ACHN (cell line): ENCODE data around the gene KCNIP4.
"Not testable (repeated sequence)": the region's sequence is repeated elsewhere in the genome, so short reads cannot be mapped to it uniquely, and the experiment has no call there.

Experiments
- DNase-seq: peaks from one replicate; pipeline ENCODE4 v3.0.0-alpha.2; 2015
- in situ Hi-C: cut with HindIII; loops from 2 replicates; pipeline ENCODE4 v1.10.0; 2017; ENCODE audit warnings: low sequenced_read_pairs, low pct_ligation_motif_present, low pct_unique_long_range_greater_than_20kb

KCNIP4 gene

GRCh38 chr4:21374641-21375368, 573.8 kb downstream of the KCNIP4 start:
- DNase-seq, result no peak
- in situ Hi-C loops, result no loop called here

GRCh38 chr4:21367567-21367966, 581.0 kb downstream of the KCNIP4 start:
- in situ Hi-C loops, result no loop called here
- no peak for DNase-seq

GRCh38 chr4:21366840-21367239, 581.7 kb downstream of the KCNIP4 start:
- DNase-seq, result no peak
- in situ Hi-C loops, result no loop called here

GRCh38 chr4:21366312-21366711, 582.3 kb downstream of the KCNIP4 start:
- no peak for DNase-seq
- in situ Hi-C loops, result no loop called here

GRCh38 chr4:21363701-21364100, 584.9 kb downstream of the KCNIP4 start:
- DNase-seq, result no peak
- in situ Hi-C loops, result no loop called here

GRCh38 chr4:21352354-21352753, 596.2 kb downstream of the KCNIP4 start:
- DNase-seq, in situ Hi-C loops: not testable (repeated sequence)

- in situ Hi-C loops, result no loop called here
These were observed 601.4 kb downstream of the KCNIP4 start for GRCh38 chr4:21347142-21347541.

GRCh38 chr4:21327976-21328700, 620.4 kb downstream of the KCNIP4 start:
- in situ Hi-C loops, result no loop called here
- DNase-seq, result no peak

More at GRCh38 chr4:21347142-21347541, 601.4 kb downstream of the KCNIP4 start:
- DNase-seq, result no peak

- in situ Hi-C loops, result no loop called here
- DNase-seq, result no peak
These were observed 628.5 kb downstream of the KCNIP4 start for GRCh38 chr4:21320034-21320433.

GRCh38 chr4:21307709-21308108, 640.9 kb downstream of the KCNIP4 start:
- in situ Hi-C loops, result no loop called here
- no peak for DNase-seq

GRCh38 chr4:21304540-21304887, 644.1 kb downstream of the KCNIP4 start:
- DNase-seq, result no peak
- in situ Hi-C loops, result no loop called here

- in situ Hi-C loops, result no loop called here
- DNase-seq, result no peak
These were observed 658.0 kb downstream of the KCNIP4 start for GRCh38 chr4:21290562-21290961.

GRCh38 chr4:21276046-21276445, 672.5 kb downstream of the KCNIP4 start:
- in situ Hi-C loops, result no loop called here
- no peak for DNase-seq

- in situ Hi-C loops, result no loop called here
These were observed 677.0 kb downstream of the KCNIP4 start for GRCh38 chr4:21271439-21272052.

GRCh38 chr4:21248331-21248730, 700.2 kb downstream of the KCNIP4 start:
- DNase-seq, result no peak
- in situ Hi-C loops, result no loop called here

More at GRCh38 chr4:21271439-21272052, 677.0 kb downstream of the KCNIP4 start:
- no peak for DNase-seq

GRCh38 chr4:21242163-21242562, 706.4 kb downstream of the KCNIP4 start:
- DNase-seq, result no peak
- in situ Hi-C loops, result no loop called here

- DNase-seq, result no peak
- in situ Hi-C loops, result no loop called here
These were observed 721.7 kb downstream of the KCNIP4 start for GRCh38 chr4:21226637-21227538.

GRCh38 chr4:21211846-21212245, 736.7 kb downstream of the KCNIP4 start:
- in situ Hi-C loops, result no loop called here
- no peak for DNase-seq

- no peak for DNase-seq
- in situ Hi-C loops, result no loop called here
These were observed 738.7 kb downstream of the KCNIP4 start for GRCh38 chr4:21209860-21210259.
